Colonic mucosa (tissue), 4 donors: Measurements from ENCODE around the gene HDAC9. TPM values are rescaled to one million over a fixed set of nuclear protein-coding genes. Genes with fewer than 3 reads are reported as not detected.
A peak's percentile ranks its signal among the peaks of the same experiment; 100 is the strongest.

ENCODE experiments used
- DNase-seq: peaks from one replicate; pipeline ENCODE4 v3.0.0-alpha.2; 2020
- H3K27ac ChIP-seq: fragments of 200-600 bp; one replicate; pipeline ENCODE4 v1.8.0; 2021
- H3K27me3 ChIP-seq: fragments of 200-600 bp; one replicate; pipeline ENCODE4 v1.8.0; 2021
- H3K36me3 ChIP-seq: fragments of 200-600 bp; one replicate; pipeline ENCODE4 v1.8.0; 2021
- H3K4me1 ChIP-seq: fragments of 200-600 bp; one replicate; pipeline ENCODE4 v1.8.0; 2021; ENCODE audit warnings: mild to moderate bottlenecking
- H3K4me3 ChIP-seq: fragments of 200-600 bp; one replicate; pipeline ENCODE4 v1.8.0; 2021
- H3K9ac ChIP-seq, 2 donors: one replicate each; pipeline ENCODE4 v1.7.0; 2013; ENCODE audit warnings: control low read depth in 2 of 2, low read depth in 2 of 2, low read length in 2 of 2
- H3K9me3 ChIP-seq: fragments of 200-600 bp; one replicate; pipeline ENCODE4 v1.8.0; 2021
- intact Hi-C: fragments of 100-400 bp; cut with DNase I; formaldehyde crosslinking; loops from one replicate; pipeline ENCODE4 v1.14.1; 2022
- total RNA-seq, 2 donors: library from RNA; stranded (reverse); fragmentation: NEBNext Ultra II Directional in 1 of 2; extraction: Animal tissue kit (Norgen Biotek cat#: 25700) in 1 of 2; gene quantifications; one replicate each; pipeline ENCODE4 v1.2.1, GENCODE V29; 2021
- TF ChIP-seq, protein P1 (sequence below): fragments of 200-600 bp; IDR thresholded peaks from one replicate; pipeline ENCODE4 v1.8.0; 2022; ENCODE audit warnings: antibody characterized with exemption, mild to moderate bottlenecking
- donor health status: healthy.
- donor health status: DM: no; HTN: no; CAD: no.
- donor health status: DM: no; HTN: no; CAD: no.

The HDAC9 gene
- total RNA-seq, 2 donors from 2014 or later: 2.6 to 8.7 TPM

DNA sequence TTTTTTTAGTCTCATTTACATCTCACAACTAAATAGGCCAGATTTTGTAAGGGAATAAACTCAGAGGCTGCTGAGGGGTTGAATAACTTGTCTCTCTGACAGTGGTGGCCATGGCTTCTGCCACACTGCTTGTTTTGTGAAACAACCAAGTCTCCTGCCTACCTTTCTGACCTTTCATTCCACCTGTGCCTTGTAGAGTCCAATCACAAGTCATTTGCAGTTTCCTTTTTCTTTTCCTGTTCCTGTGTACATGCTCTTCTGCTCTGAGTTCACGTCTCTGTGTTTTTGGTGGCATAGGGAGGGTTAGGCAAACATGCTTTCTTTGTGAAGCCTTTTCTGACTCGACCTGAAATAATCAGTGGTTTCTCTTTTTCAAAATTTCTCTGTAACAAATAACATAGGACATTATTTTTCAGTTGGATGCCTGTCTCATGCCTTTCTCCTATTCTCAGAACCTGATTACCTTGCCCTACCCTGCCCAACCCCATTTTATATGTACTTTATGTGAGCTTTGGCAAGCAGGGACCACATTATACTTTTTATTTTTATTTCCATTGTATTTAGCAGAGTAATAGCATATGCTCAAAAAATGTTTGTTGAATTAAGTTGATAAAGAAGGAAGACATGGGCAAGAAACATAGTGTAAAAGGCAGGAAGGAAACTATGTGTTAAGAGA, 81.7 kb downstream of the HDAC9 start:
- Histone ChIP-seq H3K9ac (peak overlapping the region in 1 of 2 donors; percentile 51), H3K4me3 (no peak overlapping the region), H3K4me1 (no peaks in the 10 kb centered on the region), H3K36me3 (no peaks in the 10 kb centered on the region), H3K9me3 (no peaks in the 10 kb centered on the region), H3K27ac (peak overlapping the region; percentile 70), H3K27me3 (no peaks in the 10 kb centered on the region)
- no peak for DNase-seq
- TF ChIP-seq, protein P1, sequence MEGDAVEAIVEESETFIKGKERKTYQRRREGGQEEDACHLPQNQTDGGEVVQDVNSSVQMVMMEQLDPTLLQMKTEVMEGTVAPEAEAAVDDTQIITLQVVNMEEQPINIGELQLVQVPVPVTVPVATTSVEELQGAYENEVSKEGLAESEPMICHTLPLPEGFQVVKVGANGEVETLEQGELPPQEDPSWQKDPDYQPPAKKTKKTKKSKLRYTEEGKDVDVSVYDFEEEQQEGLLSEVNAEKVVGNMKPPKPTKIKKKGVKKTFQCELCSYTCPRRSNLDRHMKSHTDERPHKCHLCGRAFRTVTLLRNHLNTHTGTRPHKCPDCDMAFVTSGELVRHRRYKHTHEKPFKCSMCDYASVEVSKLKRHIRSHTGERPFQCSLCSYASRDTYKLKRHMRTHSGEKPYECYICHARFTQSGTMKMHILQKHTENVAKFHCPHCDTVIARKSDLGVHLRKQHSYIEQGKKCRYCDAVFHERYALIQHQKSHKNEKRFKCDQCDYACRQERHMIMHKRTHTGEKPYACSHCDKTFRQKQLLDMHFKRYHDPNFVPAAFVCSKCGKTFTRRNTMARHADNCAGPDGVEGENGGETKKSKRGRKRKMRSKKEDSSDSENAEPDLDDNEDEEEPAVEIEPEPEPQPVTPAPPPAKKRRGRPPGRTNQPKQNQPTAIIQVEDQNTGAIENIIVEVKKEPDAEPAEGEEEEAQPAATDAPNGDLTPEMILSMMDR: no peak
- intact Hi-C loops: no loop called here

DNA sequence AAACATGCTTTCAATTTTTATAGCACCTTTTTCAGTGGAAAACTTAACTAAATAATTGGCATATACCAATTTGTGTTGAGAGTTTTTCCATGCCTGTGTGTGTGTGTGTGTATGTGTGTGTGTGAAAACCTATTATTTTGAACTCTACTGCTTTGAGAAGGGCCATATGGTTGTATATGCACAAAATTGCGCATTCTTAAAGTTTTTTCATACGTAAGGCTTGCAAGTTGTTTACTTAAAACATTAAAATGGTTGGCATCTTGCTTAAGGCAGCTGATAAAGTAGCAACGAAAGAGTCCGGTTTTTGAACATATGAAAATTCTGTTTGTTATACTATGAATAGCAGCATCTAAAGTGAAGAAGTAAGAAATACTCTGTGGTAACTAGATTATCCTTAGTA, 84.1 kb downstream of the HDAC9 start:
- H3K4me1 ChIP-seq: no peaks in the 10 kb centered on the region
- intact Hi-C loops: no loop called here
- H3K9me3 ChIP-seq: no peaks in the 10 kb centered on the region
- no peaks in the 10 kb centered on the region for H3K36me3 ChIP-seq
- TF ChIP-seq, protein P1: no peak
- no peak overlapping the region for H3K9ac ChIP-seq
- no peaks in the 10 kb centered on the region for H3K27me3 ChIP-seq
- H3K4me3 ChIP-seq: no peak overlapping the region
- DNase-seq: no peak
- no peak overlapping the region for H3K27ac ChIP-seq

DNA sequence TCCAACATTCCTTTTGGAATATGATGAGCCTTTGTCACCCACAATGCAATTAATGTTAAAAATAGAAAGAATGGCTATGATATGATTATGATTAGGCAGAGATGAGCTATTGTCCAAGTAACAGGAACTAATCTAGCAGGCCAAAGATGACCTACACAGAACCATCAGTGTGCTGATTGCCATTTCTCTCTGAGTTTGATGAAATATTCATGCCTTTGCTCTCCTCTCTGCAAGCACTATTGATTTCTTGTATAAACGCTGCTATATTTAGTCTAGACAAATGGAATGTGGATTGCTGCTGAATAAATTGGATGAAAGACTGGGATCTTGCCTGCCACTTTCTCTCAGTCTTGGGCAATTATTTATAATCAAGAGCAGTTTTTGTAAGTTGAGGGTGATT, 85.4 kb downstream of the HDAC9 start:
- no peaks in the 10 kb centered on the region for H3K27me3 ChIP-seq
- DNase-seq: no peak
- H3K4me3 ChIP-seq: no peak overlapping the region
- no peak overlapping the region for H3K9ac ChIP-seq
- TF ChIP-seq, protein P1: no peak
- H3K4me1 ChIP-seq: no peaks in the 10 kb centered on the region
- no peaks in the 10 kb centered on the region for H3K36me3 ChIP-seq
- intact Hi-C loops: no loop called here
- no peaks in the 10 kb centered on the region for H3K9me3 ChIP-seq
- no peak overlapping the region for H3K27ac ChIP-seq

DNA sequence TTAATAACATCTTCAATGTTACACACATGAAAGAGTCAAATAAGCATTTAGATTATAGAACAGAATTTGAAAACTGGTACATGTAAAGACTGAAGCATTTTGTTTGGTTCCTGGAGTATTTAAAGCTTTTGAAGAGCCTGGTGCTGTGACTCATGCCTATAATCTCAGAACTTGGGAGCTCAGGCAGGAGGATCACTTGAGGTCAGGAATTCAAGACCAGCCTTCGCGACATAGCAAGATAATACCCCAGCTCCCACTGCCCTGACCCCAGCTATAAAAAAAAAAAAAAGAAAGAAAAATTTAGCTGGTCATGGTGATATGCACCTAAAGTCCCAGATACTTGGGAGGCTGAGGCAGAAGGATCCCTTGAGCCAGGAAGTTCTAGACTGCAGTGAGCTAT, 87.8 kb downstream of the HDAC9 start:
- no peak for DNase-seq
- TF ChIP-seq, protein P1: no peak
- Histone ChIP-seq H3K36me3 (no peaks in the 10 kb centered on the region), H3K4me1 (no peaks in the 10 kb centered on the region), H3K27me3 (no peaks in the 10 kb centered on the region), H3K4me3 (no peak overlapping the region), H3K9me3 (no peaks in the 10 kb centered on the region), H3K27ac (no peak overlapping the region), H3K9ac (no peak overlapping the region)
- intact Hi-C loops: no loop called here

DNA sequence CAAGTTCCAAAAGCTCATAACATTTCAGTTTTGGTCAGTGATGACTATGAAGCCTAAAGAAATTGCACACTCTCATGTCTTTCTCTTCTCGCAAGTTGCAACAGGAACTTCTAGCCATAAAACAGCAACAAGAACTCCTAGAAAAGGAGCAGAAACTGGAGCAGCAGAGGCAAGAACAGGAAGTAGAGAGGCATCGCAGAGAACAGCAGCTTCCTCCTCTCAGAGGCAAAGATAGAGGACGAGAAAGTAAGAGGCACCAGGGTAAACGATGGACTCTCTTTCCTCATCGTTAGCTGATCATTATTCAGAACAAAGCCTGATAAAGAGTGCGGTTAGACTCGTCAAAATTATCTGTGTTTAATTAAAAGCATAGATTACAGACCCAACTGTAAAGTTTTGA, 94.7 kb downstream of the HDAC9 start:
- Histone ChIP-seq H3K36me3 (no peaks in the 10 kb centered on the region), H3K9me3 (no peaks in the 10 kb centered on the region), H3K4me1 (no peaks in the 10 kb centered on the region), H3K27ac (no peak overlapping the region), H3K9ac (no peak overlapping the region), H3K27me3 (no peaks in the 10 kb centered on the region), H3K4me3 (no peak overlapping the region)
- TF ChIP-seq, protein P1: no peak
- intact Hi-C loops: no loop called here
- DNase-seq: no peak
